ENCODE measurements around the gene CCND2.
A peak's percentile ranks its signal among the peaks of the same experiment; 100 is the strongest.

CCND2 gene

DNA sequence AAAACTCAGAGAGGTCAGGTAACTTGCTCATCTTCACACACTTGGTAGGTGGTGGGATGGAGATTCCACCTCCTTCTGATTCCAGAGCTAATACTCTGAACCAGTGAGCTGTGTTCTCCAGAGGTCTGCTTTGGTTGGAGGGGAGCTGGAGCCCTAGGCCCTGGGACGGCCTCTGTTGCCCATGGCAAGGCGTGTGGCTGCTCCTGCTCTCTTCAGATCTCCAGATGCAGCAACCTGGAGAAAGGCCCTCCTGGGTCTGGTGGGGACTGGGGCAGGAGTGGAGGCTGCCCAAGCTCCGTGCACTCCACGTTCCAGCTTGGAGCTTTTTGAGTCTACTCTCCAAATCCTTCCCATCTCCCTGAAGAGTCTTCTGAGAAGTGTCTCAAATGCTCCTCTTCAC lies 10.7 kb downstream of the CCND2 start:
- no peaks in the 10 kb centered on the region for H3K9me3 ChIP-seq (ENCODE audit: insufficient read depth, low read length)
- no peaks in the 10 kb centered on the region for H3K27me3 ChIP-seq (ENCODE audit: low read depth, low read length)
- no peak overlapping the region for H3K9ac ChIP-seq (ENCODE audit: low read length)
- peaks cover 95% of the 10 kb centered on the region for H3K36me3 ChIP-seq (replicated peaks; ENCODE audit: low read depth, low read length)
- peaks cover 100% of the 10 kb centered on the region for H4K20me1 ChIP-seq (ENCODE audit: insufficient read depth, low read length)
- H3K4me1 ChIP-seq (ENCODE audit: low read length) = peaks cover 94% of the 10 kb centered on the region
- no peak for TF ChIP-seq EZH2phosphoT487 (IDR thresholded peaks at IDR 0.05; ENCODE audit: low read depth)
- TF ChIP-seq CTCF (IDR thresholded peaks at IDR 0.05; ENCODE audit: low read depth, low read length) = no peak
- H2AFZ ChIP-seq (ENCODE audit: low read depth, low read length) = no peak overlapping the region
- H3K79me2 ChIP-seq (ENCODE audit: low read length) = peaks cover 100% of the 10 kb centered on the region
- H3K27ac ChIP-seq (ENCODE audit: low read length) = no peak overlapping the region
- H3K4me2 ChIP-seq (ENCODE audit: low read length) = peak overlapping the region; percentile 25
- no peak overlapping the region for H3K4me3 ChIP-seq (ENCODE audit: low read length)

- H3K9ac ChIP-seq (ENCODE audit: low read length) = no peak overlapping the region
- no peak overlapping the region for H2AFZ ChIP-seq (ENCODE audit: low read depth, low read length)
- H3K27ac ChIP-seq (ENCODE audit: low read length) = no peak overlapping the region
- peak overlapping the region; percentile 48 for H3K4me2 ChIP-seq (ENCODE audit: low read length)
- H3K79me2 ChIP-seq (ENCODE audit: low read length) = peaks cover 100% of the 10 kb centered on the region
- H3K27me3 ChIP-seq (ENCODE audit: low read depth, low read length) = no peaks in the 10 kb centered on the region
- H3K4me3 ChIP-seq (ENCODE audit: low read length) = no peak overlapping the region
- TF ChIP-seq CTCF (IDR thresholded peaks at IDR 0.05; ENCODE audit: low read depth, low read length) = no peak
- TF ChIP-seq EZH2phosphoT487 (IDR thresholded peaks at IDR 0.05; ENCODE audit: low read depth) = no peak
- peaks cover 90% of the 10 kb centered on the region for H3K4me1 ChIP-seq (ENCODE audit: low read length)
- H3K36me3 ChIP-seq (replicated peaks; ENCODE audit: low read depth, low read length) = peaks cover 95% of the 10 kb centered on the region
- H4K20me1 ChIP-seq (ENCODE audit: insufficient read depth, low read length) = peaks cover 100% of the 10 kb centered on the region
- no peaks in the 10 kb centered on the region for H3K9me3 ChIP-seq (ENCODE audit: insufficient read depth, low read length)
Measured at GRCh38 chr12:4285070-4285469, 11.5 kb downstream of the CCND2 start.

- Histone ChIP-seq H3K9ac (ENCODE audit: low read length) (no peak overlapping the region), H3K4me2 (ENCODE audit: low read length) (peak overlapping the region; percentile 48), H3K27me3 (ENCODE audit: low read depth, low read length) (no peaks in the 10 kb centered on the region), H3K79me2 (ENCODE audit: low read length) (peaks cover 100% of the 10 kb centered on the region), H3K9me3 (ENCODE audit: insufficient read depth, low read length) (no peaks in the 10 kb centered on the region), H3K27ac (ENCODE audit: low read length) (peak overlapping the region; percentile 73), H3K4me3 (ENCODE audit: low read length) (0 out of 2 replicates have a peak overlapping the region, but pooled peaks have one; percentile 8), H3K36me3 (replicated peaks; ENCODE audit: low read depth, low read length) (peaks cover 95% of the 10 kb centered on the region), H2AFZ (ENCODE audit: low read depth, low read length) (no peak overlapping the region), H4K20me1 (ENCODE audit: insufficient read depth, low read length) (peaks cover 100% of the 10 kb centered on the region), H3K4me1 (ENCODE audit: low read length) (peaks cover 79% of the 10 kb centered on the region)
- TF ChIP-seq CTCF (IDR thresholded peaks at IDR 0.05; ENCODE audit: low read depth, low read length) (no peak), EZH2phosphoT487 (IDR thresholded peaks at IDR 0.05; ENCODE audit: low read depth) (no peak)
Measured at GRCh38 chr12:4286228-4286627, 12.7 kb downstream of the CCND2 start.

DNA sequence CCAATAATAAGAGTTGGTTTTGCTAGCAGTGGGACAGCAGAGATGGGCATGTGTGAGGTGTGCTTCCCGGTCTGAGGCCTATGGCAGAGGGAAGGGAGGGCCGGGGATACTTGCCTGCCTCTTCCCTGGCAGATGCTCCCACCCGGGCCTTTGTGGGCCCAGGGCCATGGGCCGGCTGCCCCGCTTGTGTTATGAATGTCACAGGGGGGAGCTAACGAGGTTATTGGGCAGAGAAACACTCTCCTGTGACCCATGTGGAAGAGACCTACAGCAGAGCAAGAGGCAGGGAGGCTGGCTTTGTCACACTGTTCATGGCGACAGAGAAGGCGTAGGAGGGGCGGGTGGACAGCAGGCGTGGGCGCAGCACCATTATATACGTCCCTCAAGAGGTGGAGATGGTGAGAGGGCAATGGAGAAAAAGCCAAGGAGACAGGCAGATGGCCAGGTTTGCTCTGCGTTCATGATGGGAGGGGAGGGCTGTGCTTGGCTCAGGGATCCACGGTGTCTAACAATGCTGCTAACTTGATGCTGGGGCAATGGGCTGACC lies 13.3 kb downstream of the CCND2 start:
- Histone ChIP-seq H3K4me1 (ENCODE audit: low read length) (peaks cover 74% of the 10 kb centered on the region), H3K4me2 (ENCODE audit: low read length) (peak overlapping the region; percentile 6; the same call in 1 of the 2 replicates), H3K36me3 (replicated peaks; ENCODE audit: low read depth, low read length) (peaks cover 97% of the 10 kb centered on the region), H3K9me3 (ENCODE audit: insufficient read depth, low read length) (no peaks in the 10 kb centered on the region), H3K4me3 (ENCODE audit: low read length) (no peak overlapping the region), H4K20me1 (ENCODE audit: insufficient read depth, low read length) (peaks cover 100% of the 10 kb centered on the region), H3K27ac (ENCODE audit: low read length) (peak overlapping the region; percentile 73), H3K9ac (ENCODE audit: low read length) (no peak overlapping the region), H3K27me3 (ENCODE audit: low read depth, low read length) (no peaks in the 10 kb centered on the region), H2AFZ (ENCODE audit: low read depth, low read length) (no peak overlapping the region), H3K79me2 (ENCODE audit: low read length) (peaks cover 100% of the 10 kb centered on the region)
- TF ChIP-seq CTCF (IDR thresholded peaks at IDR 0.05; ENCODE audit: low read depth, low read length) (no peak), EZH2phosphoT487 (IDR thresholded peaks at IDR 0.05; ENCODE audit: low read depth) (no peak)

All from OCI-LY3 (cell line).